NOMO-1 treated with DMSO at 0.1 percent for 48 hours (cell line): ENCODE data around the gene ORM2.

Experiments
- DNase-seq: peaks from one replicate; lab custom pipeline; 2025; ENCODE audit not compliant: unreplicated experiment; lab: John Stamatoyannopoulos, UW

ORM2 gene

GRCh38 chr9:114347675-114348074 is 18.0 kb downstream of the ORM2 start:
- no peak for DNase-seq

DNA sequence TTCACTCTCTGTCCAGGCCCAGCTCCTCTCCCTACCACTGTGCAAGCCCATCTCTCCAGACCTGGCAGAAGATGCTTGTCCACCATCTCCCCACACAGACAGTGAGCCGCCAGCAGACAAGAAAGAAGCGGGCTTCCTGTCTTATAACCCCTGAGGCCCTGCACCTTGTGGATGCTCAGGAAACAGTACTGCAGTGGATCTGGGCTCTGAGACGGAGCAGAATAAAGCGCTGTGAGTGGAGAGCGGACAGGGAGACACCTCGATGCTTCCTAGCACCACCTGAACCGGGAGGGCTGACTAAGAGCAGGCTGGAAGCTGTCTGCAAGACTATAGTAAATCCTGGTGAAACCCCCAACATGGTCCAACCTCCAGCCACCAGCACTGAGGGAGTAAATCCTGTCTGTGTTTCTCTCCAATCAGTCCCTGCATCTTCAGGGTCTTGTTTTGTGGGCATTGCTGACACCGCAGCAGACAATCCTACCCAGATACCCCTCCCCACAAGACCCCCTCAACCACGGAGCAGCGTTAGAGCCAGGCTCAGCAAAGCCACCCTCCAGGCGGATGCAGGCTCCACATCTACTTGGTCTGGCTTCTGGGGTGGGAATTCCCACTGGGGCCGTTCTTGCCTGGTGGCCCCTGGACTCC is 18.7 kb downstream of the ORM2 start:
- DNase-seq, result no peak

DNA sequence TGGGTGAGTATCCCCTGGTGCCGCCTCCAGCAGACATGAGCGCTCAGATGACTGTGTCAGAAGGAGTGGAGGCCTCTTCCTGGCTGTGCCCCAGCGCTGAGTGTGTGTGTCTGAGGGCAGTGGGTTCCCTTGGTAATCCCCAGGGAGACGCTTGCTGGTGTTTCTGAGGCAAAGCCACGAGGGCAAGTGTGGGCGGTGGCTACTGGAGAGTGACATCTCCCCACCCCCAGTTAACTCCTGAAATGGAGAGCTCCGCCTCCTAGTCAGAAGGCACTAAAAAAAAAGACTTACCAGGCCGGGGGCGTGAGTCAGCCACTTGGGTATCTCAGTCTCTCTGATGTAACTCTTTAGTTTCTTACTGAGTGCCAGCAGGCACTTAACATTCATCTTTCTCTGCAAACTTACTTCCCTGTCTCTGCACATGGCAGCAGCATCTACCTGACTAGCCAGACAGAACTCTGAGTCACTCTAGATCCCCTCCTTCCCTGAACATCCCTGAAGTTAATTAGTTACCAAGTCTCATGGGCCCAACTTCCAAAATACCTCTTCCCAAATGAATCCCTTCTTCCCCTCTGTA is 19.3 kb downstream of the ORM2 start:
- peak; percentile 94 for DNase-seq

- DNase-seq, result no peak
Observed at GRCh38 chr9:114349713-114350480, 20.2 kb downstream of the ORM2 start.

DNA sequence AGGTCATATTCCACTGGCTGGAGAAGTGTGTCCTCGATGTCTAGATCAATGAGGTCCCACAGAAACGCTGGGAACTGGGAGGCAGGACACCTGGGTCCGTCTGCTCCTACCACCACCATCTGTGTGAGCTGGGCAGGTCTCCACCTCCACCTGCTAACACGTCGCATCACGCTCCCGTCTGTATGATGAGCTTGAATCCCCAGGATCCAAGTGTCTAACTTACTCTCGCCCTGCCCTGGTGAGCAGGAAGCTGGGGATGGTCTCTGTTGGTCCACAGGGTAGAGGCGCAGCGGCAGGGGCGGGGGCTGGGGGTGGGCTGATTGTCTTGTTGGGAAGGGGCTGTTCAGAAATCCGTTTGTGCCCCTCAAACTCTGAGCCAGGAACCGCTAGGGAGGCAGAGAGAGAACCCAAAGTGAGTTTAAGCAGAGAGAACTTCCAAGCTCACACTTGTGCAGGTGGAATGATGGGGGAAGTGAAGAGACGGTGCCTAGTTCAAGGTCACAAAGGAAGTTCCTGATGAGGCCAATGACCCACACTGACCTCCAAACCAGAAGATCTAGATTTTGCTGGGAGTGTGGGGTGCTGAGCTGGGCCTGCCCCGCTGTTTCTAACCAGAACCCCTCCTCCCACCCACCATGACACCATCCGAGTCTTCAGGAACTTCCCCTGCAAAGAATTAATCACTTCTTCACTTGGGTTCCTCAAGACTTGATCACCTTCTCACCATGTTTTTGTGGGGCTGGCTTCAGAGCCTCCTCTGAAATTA is 21.1 kb downstream of the ORM2 start:
- DNase-seq, result no peak

DNA sequence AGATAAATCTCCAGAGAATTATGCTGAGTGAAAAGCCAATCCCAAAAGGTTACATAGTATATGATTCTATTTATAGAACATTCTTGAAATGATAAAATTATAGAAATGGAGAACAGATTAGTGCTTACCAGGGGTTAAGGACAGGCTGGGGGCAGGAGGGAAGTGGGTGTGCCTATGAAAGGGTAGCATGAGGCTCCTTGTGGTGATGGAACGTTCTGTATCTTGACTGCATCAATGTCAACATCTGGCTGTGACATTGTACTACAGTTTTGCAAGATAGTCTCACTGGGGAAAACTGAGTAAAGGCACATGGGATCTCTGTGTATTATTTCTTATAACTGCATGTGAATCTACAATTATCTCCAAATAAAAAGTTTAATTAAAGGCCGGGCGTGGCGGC is 22.3 kb downstream of the ORM2 start:
- DNase-seq, result no peak

DNA sequence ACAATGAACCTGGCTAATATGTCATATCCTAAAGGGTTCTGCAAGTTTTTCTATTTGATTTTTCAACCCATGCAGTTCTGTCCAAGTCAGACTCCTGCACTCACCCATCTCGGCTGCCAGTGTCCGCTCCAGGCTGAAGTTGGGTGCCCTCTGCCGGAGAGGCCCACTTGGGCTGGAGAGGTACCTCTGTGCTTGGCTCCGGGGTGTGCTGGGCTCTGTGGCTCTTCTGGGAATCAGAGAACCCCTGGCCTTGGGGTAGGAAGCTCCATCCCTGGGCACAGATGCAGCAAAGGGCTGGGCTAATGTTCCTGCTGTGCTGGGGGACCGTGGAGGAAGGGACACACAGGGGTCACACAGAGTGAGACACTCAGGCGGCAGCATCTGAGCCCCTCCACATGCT is 26.2 kb downstream of the ORM2 start:
- DNase-seq, result no peak

DNA sequence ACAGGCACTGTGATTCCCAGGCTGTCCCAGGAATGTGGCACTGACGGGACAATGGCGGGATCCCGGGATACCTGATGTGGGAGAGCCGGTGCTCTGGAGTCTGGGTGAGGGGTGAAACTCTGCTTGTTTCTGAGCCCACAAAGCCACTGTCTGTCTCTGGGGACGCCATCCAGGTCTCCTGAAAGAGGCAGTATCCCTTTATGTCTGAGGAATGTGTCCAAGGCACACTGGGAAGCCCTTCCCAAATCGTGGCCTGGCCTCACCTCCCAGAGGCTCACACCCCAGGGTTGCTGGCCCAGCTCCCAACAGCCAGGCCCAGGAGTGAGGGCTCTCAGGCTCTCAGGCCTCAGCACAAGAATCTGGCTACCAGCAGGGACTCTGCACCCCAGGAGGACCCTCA is 27.1 kb downstream of the ORM2 start:
- DNase-seq, result no peak

DNA sequence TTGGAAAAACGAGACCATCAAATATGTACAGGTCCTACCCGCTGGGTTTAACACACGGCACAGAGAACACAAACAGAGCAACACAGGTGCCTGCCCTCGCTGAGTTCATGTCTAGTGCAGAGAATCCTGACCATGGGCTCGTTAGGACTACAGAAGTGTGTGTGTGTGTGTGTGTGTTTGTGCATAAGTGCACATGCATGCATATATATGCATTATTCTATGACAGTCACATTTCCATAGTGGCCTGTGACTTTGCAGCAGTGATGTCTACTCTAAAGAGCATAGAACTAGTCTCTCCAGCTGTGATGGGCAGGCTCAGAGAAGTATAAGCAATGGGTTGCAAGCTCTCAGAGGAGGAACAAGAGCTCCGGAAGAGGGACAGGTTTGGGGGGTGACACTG is 27.7 kb downstream of the ORM2 start:
- DNase-seq, result no peak

DNA sequence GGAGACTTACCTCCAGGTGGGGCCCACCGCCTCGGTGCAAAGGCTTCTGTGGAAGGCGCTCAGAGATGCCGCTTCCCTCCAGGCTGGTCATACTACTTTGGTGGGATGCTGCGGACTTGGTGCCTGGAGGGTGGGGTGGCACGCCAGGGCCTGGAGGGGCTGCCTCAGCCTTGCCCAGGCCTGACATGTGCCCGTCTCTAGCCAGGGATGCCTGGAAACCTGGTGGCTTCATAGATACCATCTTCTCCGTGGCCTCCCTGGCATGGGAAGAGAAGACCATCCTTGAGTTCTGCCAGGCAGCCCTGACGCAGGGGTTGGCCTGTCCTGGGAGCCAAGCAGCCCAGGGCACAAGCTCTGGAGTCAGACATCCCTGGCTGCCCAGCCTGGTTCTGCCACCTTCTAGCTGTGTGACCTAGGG is 28.3 kb downstream of the ORM2 start:
- no peak for DNase-seq

GRCh38 chr9:114359801-114360200 is 30.1 kb downstream of the ORM2 start:
- DNase-seq, result no peak

- no peak for DNase-seq
Observed at GRCh38 chr9:114361542-114361941, 31.9 kb downstream of the ORM2 start.

- no peak for DNase-seq
Observed at GRCh38 chr9:114362394-114362793, 32.7 kb downstream of the ORM2 start.

GRCh38 chr9:114363424-114363823 is 33.8 kb downstream of the ORM2 start:
- no peak for DNase-seq

- peak; percentile 94 for DNase-seq
Observed at GRCh38 chr9:114364134-114365041, 34.7 kb downstream of the ORM2 start.

DNA sequence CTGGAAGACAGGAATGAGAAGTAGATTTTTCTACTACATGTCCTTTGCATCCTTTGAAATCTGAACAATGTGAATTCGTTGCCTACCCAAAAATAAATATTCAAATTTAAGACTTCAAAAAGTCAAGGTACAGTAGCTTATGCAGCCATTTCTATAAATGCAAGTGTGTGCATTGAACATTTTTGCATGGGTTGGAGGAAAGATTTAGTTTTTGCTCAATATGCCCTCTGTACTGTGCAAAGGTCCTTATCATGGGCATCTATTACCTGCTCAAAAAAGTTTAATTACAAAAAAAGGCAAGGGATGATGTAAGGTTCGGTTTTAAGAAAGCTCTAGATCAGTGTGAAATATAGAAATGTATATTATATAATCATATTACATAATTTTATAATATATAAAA is 35.5 kb downstream of the ORM2 start:
- DNase-seq, result no peak

GRCh38 chr9:114366334-114367128 is 36.9 kb downstream of the ORM2 start:
- DNase-seq, result peak; percentile 77

DNA sequence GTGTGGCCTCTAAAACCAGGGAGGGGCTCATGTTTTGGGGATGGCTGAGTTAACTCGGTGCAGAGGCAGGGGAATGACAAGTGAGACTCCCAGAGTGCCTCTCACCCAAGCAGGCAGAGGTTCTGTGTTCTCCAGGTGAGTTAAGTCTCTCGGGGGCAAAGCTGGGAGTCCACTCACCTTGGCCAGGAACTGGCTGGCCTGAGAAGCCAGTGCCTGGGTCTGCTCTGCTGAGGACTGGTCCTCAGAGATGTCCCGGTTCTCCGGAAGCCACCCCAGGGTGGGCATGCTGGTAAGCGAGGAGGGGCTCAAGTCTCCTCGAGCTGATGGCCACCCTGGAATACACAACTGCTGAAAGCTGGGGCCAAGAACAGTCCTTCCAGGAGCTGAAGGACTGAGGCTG is 37.7 kb downstream of the ORM2 start:
- no peak for DNase-seq

DNA sequence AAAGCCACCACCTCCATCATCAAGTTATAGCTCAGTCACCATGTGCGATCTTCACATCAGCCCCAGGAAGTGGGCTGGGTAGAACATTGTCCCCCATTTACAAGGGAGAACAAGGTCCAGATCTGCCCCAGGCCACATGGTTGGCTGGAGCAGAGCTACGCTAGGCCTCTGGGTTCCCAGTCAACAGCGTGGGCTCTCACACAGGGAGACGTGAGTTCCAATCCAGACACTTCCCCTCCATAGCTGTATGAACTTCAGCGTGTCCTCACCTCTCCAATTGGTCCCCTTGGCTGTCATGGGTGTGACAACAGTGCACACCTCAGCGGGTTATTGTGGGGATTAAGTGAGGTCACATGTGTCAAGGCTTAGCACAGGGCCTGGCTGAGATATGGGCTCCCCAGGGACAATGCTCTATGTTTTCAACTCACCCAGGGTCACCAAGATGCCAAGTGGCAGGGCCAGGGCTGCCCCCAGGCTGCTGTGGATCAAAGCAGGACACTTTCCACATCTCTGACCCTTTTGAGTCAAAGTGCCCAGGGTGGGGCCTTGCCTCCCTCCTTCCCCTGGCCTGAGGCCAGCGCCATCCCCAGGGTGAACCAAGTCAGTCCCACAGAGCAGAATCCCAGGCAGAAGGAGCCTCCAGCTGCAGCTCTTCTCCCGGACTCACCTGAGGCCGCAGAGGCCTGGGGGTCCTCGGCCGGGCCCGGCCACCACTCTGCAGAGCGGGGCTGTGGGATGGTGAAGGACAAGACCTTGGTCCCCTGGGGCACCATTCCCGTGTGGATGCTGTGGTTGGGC is 38.3 kb downstream of the ORM2 start:
- no peak for DNase-seq
